ENCODE data around the gene AHSG. TPM values are rescaled to one million over a fixed set of nuclear protein-coding genes. Genes with fewer than 3 reads are reported as not detected.
"Not testable (repeated sequence)": the region's sequence is repeated elsewhere in the genome, so short reads cannot be mapped to it uniquely, and the experiment has no call there.

Gene AHSG
- total RNA-seq, 4 donors from 2014 or later: not detected

DNA sequence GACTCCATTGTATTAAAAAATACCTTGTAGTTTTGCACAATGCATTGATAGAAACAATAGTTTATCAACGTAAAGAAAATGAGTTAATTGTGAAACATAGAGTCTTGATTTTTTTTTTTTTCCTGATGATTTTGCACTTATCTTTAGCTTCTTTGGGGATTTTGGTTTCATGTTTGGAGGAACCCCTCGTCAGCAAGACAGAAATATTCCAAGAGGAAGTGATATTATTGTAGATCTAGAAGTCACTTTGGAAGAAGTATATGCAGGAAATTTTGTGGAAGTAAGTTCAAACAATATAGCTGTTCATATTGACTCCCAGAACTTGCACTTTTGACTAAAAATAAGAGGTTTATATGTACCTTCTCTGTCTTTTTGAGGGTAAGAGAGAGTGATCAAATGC lies 35.3 kb upstream of the AHSG start:
- TF ChIP-seq, protein P1, sequence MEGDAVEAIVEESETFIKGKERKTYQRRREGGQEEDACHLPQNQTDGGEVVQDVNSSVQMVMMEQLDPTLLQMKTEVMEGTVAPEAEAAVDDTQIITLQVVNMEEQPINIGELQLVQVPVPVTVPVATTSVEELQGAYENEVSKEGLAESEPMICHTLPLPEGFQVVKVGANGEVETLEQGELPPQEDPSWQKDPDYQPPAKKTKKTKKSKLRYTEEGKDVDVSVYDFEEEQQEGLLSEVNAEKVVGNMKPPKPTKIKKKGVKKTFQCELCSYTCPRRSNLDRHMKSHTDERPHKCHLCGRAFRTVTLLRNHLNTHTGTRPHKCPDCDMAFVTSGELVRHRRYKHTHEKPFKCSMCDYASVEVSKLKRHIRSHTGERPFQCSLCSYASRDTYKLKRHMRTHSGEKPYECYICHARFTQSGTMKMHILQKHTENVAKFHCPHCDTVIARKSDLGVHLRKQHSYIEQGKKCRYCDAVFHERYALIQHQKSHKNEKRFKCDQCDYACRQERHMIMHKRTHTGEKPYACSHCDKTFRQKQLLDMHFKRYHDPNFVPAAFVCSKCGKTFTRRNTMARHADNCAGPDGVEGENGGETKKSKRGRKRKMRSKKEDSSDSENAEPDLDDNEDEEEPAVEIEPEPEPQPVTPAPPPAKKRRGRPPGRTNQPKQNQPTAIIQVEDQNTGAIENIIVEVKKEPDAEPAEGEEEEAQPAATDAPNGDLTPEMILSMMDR (IDR thresholded peaks at IDR 0.05): no peak
- TF ChIP-seq EP300 (IDR thresholded peaks at IDR 0.05) (no peak), POLR2AphosphoS5 (IDR thresholded peaks at IDR 0.05) (no peak)
- WGBS, 2 donors (ENCODE audit: low coverage in 1 of 2): 60 to 64% methylated on average over 2 of the region's 2 CpGs
- no peak for ATAC-seq
- Histone ChIP-seq H3K36me3 (peaks cover 7 to 99% of the 10 kb centered on the region in 2 donors), H3K4me3 (no peak overlapping the region), H3K9me3 (no peaks in the 10 kb centered on the region), H3K27ac (no peak overlapping the region), H3K4me1 (peaks cover 0 to 7% (median 0%) of the 10 kb centered on the region in 3 donors), H3K27me3 (no peaks in the 10 kb centered on the region)

DNA sequence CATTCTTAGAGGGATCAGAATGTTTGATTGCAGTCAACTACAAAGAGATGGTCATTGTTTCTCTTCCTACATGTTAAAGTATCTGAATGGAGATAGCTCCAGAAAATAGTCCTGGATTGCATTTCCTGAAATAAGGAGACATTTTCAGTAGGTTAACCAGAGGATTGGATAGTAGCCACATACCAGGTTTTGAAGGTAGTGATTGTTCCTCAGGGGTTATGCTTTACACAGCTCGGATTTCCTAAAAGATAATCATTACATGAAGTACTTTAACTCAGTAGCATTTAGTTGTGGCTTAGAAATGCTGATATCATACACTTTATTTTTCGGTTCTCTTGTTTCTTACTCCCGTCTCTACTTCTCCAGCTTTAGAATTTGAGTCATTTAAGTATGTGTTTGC lies 32.1 kb upstream of the AHSG start:
- Histone ChIP-seq H3K4me1 (no peaks in the 10 kb centered on the region), H3K9me3 (no peaks in the 10 kb centered on the region), H3K4me3 (no peak overlapping the region), H3K27ac (no peak overlapping the region), H3K36me3 (peaks cover 6 to 100% of the 10 kb centered on the region in 2 donors), H3K27me3 (no peaks in the 10 kb centered on the region)
- ATAC-seq: no peak
- 95% methylated on average over 3 of the region's 3 CpGs for WGBS, 2 donors (ENCODE audit: low coverage in 1 of 2)
- TF ChIP-seq POLR2A (IDR thresholded peaks at IDR 0.05): no peak
- TF ChIP-seq, protein P1 (IDR thresholded peaks at IDR 0.05): no peak
- no peak for TF ChIP-seq EP300 (IDR thresholded peaks at IDR 0.05)
- no peak for TF ChIP-seq POLR2AphosphoS5 (IDR thresholded peaks at IDR 0.05)

GRCh38 chr3:186582541-186582940 lies 30.3 kb upstream of the AHSG start:
- Histone ChIP-seq H3K27me3 (no peaks in the 10 kb centered on the region), H3K4me1 (no peaks in the 10 kb centered on the region), H3K9me3 (no peaks in the 10 kb centered on the region), H3K36me3 (peaks cover 5 to 93% of the 10 kb centered on the region in 2 donors), H3K4me3 (no peak overlapping the region), H3K27ac (no peak overlapping the region)
- ATAC-seq: no peak
- 93 to 100% methylated on average over 5 to 6 of the region's 6 CpGs for WGBS, 2 donors (ENCODE audit: low coverage in 1 of 2)
- TF ChIP-seq, protein P1 (IDR thresholded peaks at IDR 0.05): no peak
- TF ChIP-seq POLR2AphosphoS5 (IDR thresholded peaks at IDR 0.05): no peak
- no peak for TF ChIP-seq EP300 (IDR thresholded peaks at IDR 0.05)
- no peak for TF ChIP-seq POLR2A (IDR thresholded peaks at IDR 0.05)

DNA sequence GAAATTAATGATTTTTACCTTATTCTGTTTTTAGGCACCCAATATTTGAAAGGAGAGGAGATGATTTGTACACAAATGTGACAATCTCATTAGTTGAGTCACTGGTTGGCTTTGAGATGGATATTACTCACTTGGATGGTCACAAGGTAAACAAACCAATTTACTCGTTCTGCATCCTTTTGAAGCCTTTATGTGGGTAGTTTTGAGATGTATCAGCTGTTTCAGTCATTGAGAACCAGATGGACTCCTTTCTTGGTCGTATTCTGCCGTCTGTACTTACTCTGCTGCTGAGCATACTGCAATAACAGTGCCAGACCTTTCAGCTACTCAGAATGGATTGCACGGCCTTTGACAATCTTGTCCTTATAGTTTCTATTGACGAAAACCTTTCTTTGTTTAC lies 29.0 kb upstream of the AHSG start:
- 52 to 55% methylated on average over 5 of the region's 5 CpGs for WGBS, 2 donors (ENCODE audit: low coverage in 1 of 2)
- Histone ChIP-seq H3K4me1 (no peaks in the 10 kb centered on the region), H3K27ac (no peak overlapping the region), H3K36me3 (peaks cover 2 to 80% of the 10 kb centered on the region in 2 donors), H3K27me3 (no peaks in the 10 kb centered on the region), H3K9me3 (no peaks in the 10 kb centered on the region), H3K4me3 (no peak overlapping the region)
- no peak for ATAC-seq
- TF ChIP-seq, protein P1 (IDR thresholded peaks at IDR 0.05): no peak
- TF ChIP-seq POLR2A (IDR thresholded peaks at IDR 0.05) (no peak), EP300 (IDR thresholded peaks at IDR 0.05) (no peak), POLR2AphosphoS5 (IDR thresholded peaks at IDR 0.05) (no peak)

- H3K4me3 ChIP-seq, H3K27ac ChIP-seq, H3K4me1 ChIP-seq, H3K27me3 ChIP-seq, H3K9me3 ChIP-seq, ATAC-seq: not testable (repeated sequence)
- 89 to 100% methylated on average over 1 of the region's 9 CpGs for WGBS, 2 donors (ENCODE audit: low coverage in 1 of 2)
- H3K36me3 ChIP-seq: peaks cover 2 to 56% of the 10 kb centered on the region in 2 donors
These were observed 26.6 kb upstream of the AHSG start for GRCh38 chr3:186586245-186586644.
